ENCODE results near the gene PHLDB1.

PHLDB1 gene

DNA sequence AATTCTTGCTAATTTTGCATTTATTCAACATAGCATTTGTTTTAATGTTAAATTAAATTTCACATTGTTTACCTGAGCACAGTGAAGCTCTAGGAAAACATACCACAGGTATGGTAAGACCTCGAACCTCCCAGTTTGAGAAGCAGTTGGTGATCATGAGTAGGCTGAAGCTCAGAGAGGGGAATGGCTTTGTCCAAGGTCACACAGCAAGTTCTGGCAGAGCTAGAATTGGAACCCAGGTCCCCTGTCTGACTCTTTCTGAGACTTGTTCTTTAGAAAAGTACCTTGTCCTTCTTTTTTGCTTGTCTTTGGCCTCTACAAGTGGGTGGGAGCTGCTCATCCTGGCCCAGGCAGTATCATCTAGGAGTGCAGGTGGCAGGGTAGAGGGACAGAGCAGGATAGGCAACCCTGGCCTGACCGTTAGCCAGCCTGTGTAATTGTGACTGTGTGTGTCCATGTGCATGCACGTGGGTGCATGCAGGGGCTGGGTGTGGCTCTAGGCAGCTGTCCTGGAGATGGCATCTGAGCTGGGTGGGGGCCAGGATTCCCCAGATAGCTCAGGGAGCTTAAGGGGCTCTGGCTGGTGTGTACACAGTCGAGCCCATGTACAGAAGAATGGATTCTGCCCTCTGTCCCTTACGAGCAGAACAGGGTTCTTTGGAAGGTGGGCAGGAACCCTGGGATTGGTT is 21.6 kb downstream of the PHLDB1 start:
- ChIA-PET POLR2A (no interaction called here), CTCF (no interaction called here)
- no peak for DNase-seq (ENCODE audit: extremely low spot score)

GRCh38 chr11:118629761-118630661 is 22.6 kb downstream of the PHLDB1 start:
- no peak for TF ChIP-seq HDGF (IDR thresholded peaks at IDR 0.05; ENCODE audit: borderline replicate concordance)
- TF ChIP-seq ELF4 (IDR thresholded peaks at IDR 0.05): no peak
- no peak for TF ChIP-seq L3MBTL2 (conservative IDR thresholded peaks at IDR 0.05)
- TF ChIP-seq SP1 (IDR thresholded peaks at IDR 0.05): no peak
- ChIA-PET CTCF (no interaction called here), POLR2A (no interaction called here)
- DNase-seq (ENCODE audit: extremely low spot score): no peak

More for the DNA sequence above, 21.6 kb downstream of the PHLDB1 start:
- no peak for TF ChIP-seq FOXK2 (IDR thresholded peaks at IDR 0.05)
- no peak for TF ChIP-seq ZNF384 (IDR thresholded peaks at IDR 0.05)
- TF ChIP-seq LEF1 (IDR thresholded peaks at IDR 0.05; ENCODE audit: borderline replicate concordance): no peak
- TF ChIP-seq FOXA1 (IDR thresholded peaks at IDR 0.05): no peak
- no peak for TF ChIP-seq FOXM1 (IDR thresholded peaks at IDR 0.05; ENCODE audit: borderline replicate concordance)
- TF ChIP-seq TARDBP (IDR thresholded peaks at IDR 0.05): no peak
- no peak for TF ChIP-seq PKNOX1 (IDR thresholded peaks at IDR 0.05)
- no peak for TF ChIP-seq BHLHE40 (IDR thresholded peaks at IDR 0.05; ENCODE audit: borderline replicate concordance)
- no peak for TF ChIP-seq HDGF (IDR thresholded peaks at IDR 0.05; ENCODE audit: borderline replicate concordance)
- no peak for TF ChIP-seq CTBP1 (IDR thresholded peaks at IDR 0.05; ENCODE audit: borderline replicate concordance)
- TF ChIP-seq NFRKB (IDR thresholded peaks at IDR 0.05): no peak

DNA sequence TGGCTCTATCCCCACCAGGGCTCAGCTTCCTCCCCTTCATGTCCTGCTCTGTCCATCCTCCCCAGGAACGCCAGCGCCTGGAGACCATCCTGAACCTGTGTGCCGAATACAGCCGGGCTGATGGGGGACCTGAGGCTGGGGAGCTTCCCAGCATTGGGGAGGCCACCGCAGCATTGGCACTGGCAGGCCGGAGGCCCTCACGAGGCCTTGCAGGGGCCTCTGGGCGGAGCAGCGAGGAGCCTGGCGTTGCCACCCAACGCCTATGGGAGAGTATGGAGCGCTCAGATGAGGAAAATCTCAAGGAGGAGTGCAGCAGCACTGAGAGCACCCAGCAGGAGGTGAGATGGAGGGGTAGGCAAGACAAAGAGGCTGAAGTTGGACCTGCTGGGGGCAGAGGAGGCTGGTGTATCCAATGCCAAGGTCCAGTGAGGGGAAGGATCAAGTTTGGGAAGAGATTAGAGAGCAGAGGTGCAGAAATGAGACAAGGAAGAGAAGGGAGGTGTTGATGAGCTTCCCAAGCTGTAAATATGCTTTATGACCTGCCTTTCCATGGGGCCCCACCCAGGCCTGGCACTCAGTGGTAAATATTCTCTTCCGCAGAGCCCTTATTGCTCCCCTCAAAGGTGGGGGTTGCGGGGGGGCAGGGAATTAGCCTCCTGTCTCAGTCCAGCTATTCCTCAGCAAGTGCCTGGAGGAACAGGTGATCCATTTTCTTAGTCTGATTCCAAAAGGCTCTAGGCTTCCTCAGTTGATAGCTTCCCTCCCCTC is 23.9 kb downstream of the PHLDB1 start:
- ChIA-PET CTCF (no interaction called here), POLR2A (interaction anchor here (0.6 to 3.1 kb wide), 3 partner anchors 9 to 22 kb away, joined by 3 to 15 read pairs (median 3); no protein-coding TSS in a partner anchor)
- DNase-seq (ENCODE audit: extremely low spot score): no peak

GRCh38 chr11:118632577-118633318 is 25.3 kb downstream of the PHLDB1 start:
- no peak for DNase-seq (ENCODE audit: extremely low spot score)
- ChIA-PET POLR2A (interaction anchor here (1.2 to 3.1 kb wide), 2 partner anchors 11 to 24 kb away, joined by 3 to 15 read pairs; no protein-coding TSS in a partner anchor), CTCF (no interaction called here)
- TF ChIP-seq PKNOX1 (IDR thresholded peaks at IDR 0.05) (no peak), FOXK2 (IDR thresholded peaks at IDR 0.05) (no peak), NFRKB (IDR thresholded peaks at IDR 0.05) (no peak), ELF4 (IDR thresholded peaks at IDR 0.05) (no peak), L3MBTL2 (conservative IDR thresholded peaks at IDR 0.05) (no peak), FOXA1 (IDR thresholded peaks at IDR 0.05) (no peak), HDGF (IDR thresholded peaks at IDR 0.05; ENCODE audit: borderline replicate concordance) (no peak), LEF1 (IDR thresholded peaks at IDR 0.05; ENCODE audit: borderline replicate concordance) (no peak)

More for the DNA sequence above, 23.9 kb downstream of the PHLDB1 start:
- TF ChIP-seq SP1 (IDR thresholded peaks at IDR 0.05) (no peak), ELF4 (IDR thresholded peaks at IDR 0.05) (no peak), NFRKB (IDR thresholded peaks at IDR 0.05) (no peak), SUZ12 (IDR thresholded peaks at IDR 0.05) (no peak), FOXK2 (IDR thresholded peaks at IDR 0.05) (no peak), FOXA1 (IDR thresholded peaks at IDR 0.05) (no peak), PKNOX1 (IDR thresholded peaks at IDR 0.05) (no peak), FOXM1 (IDR thresholded peaks at IDR 0.05; ENCODE audit: borderline replicate concordance) (no peak), ZNF384 (IDR thresholded peaks at IDR 0.05) (no peak)

GRCh38 chr11:118633319-118633690 is 25.9 kb downstream of the PHLDB1 start:
- POLR2A ChIA-PET: interaction anchor here (3.1 kb wide), 1 partner anchor 11 kb away, joined by 15 read pairs; no protein-coding TSS in a partner anchor
- DNase-seq (ENCODE audit: extremely low spot score): no peak
- no peak for TF ChIP-seq CTBP1 (IDR thresholded peaks at IDR 0.05; ENCODE audit: borderline replicate concordance)
- no peak for TF ChIP-seq ARNT (IDR thresholded peaks at IDR 0.05)
- no peak for TF ChIP-seq ZNF384 (IDR thresholded peaks at IDR 0.05)
- TF ChIP-seq FOXM1 (IDR thresholded peaks at IDR 0.05; ENCODE audit: borderline replicate concordance): no peak
- no peak for TF ChIP-seq SUZ12 (IDR thresholded peaks at IDR 0.05)
- TF ChIP-seq SP1 (IDR thresholded peaks at IDR 0.05): no peak
- TF ChIP-seq FOXA1 (IDR thresholded peaks at IDR 0.05): no peak
- TF ChIP-seq NFRKB (IDR thresholded peaks at IDR 0.05): no peak
- no peak for TF ChIP-seq TARDBP (IDR thresholded peaks at IDR 0.05)
- no peak for TF ChIP-seq FOXK2 (IDR thresholded peaks at IDR 0.05)
- no peak for TF ChIP-seq BHLHE40 (IDR thresholded peaks at IDR 0.05; ENCODE audit: borderline replicate concordance)
- no peak for TF ChIP-seq HDGF (IDR thresholded peaks at IDR 0.05; ENCODE audit: borderline replicate concordance)
- no peak for TF ChIP-seq ELF4 (IDR thresholded peaks at IDR 0.05)
- no peak for TF ChIP-seq L3MBTL2 (conservative IDR thresholded peaks at IDR 0.05)
- TF ChIP-seq PKNOX1 (IDR thresholded peaks at IDR 0.05): no peak
- TF ChIP-seq LEF1 (IDR thresholded peaks at IDR 0.05; ENCODE audit: borderline replicate concordance): no peak
- CTCF ChIA-PET: no interaction called here
